ENCODE results near the gene ZNF462. TPM values are rescaled to one million over a fixed set of nuclear protein-coding genes. Genes with fewer than 3 reads are reported as not detected.

Gene ZNF462
- total RNA-seq, 1 donor from 2014 or later = 38.8 TPM

GRCh38 chr9:106953174-106953573 lies 90.2 kb downstream of the ZNF462 start:
- intact Hi-C loops (cut with DNase I) = no loop called here
- no peak for DNase-seq (ENCODE audit: low spot score)

GRCh38 chr9:106954558-106954957 lies 91.6 kb downstream of the ZNF462 start:
- intact Hi-C loops (cut with DNase I) = no loop called here
- DNase-seq (ENCODE audit: low spot score) = no peak

GRCh38 chr9:106954974-106955850 lies 92.2 kb downstream of the ZNF462 start:
- DNase-seq (ENCODE audit: low spot score) = no peak
- intact Hi-C loops (cut with DNase I) = no loop called here

- DNase-seq (ENCODE audit: low spot score) = no peak
- intact Hi-C loops (cut with DNase I) = no loop called here
Observed at GRCh38 chr9:106956971-106957370, 94.0 kb downstream of the ZNF462 start.

GRCh38 chr9:106958955-106959657 lies 96.1 kb downstream of the ZNF462 start:
- no peak for DNase-seq (ENCODE audit: low spot score)
- intact Hi-C loops (cut with DNase I) = loop anchor here (1.0 kb wide), 1 partner anchor 16 kb away; no protein-coding TSS in a partner anchor

- DNase-seq (ENCODE audit: low spot score) = no peak
- intact Hi-C loops (cut with DNase I) = loop anchor here (5.0 kb wide), 1 partner anchor 98 kb away; the partner anchor contains the start of gene ZNF462
Observed at GRCh38 chr9:106960258-106960657, 97.3 kb downstream of the ZNF462 start.

GRCh38 chr9:106961623-106962022 lies 98.7 kb downstream of the ZNF462 start:
- intact Hi-C loops (cut with DNase I) = loop anchor here (2.0 to 5.0 kb wide), 2 partner anchors 41 to 99 kb away; partner anchors contain the start of gene ZNF462
- DNase-seq (ENCODE audit: low spot score) = no peak

- no peak for DNase-seq (ENCODE audit: low spot score)
- intact Hi-C loops (cut with DNase I) = loop anchor here (2.0 to 5.0 kb wide), 2 partner anchors 41 to 100 kb away; partner anchors contain the start of gene ZNF462
Observed at GRCh38 chr9:106962122-106962521, 99.2 kb downstream of the ZNF462 start.

- DNase-seq (ENCODE audit: low spot score) = no peak
- intact Hi-C loops (cut with DNase I) = loop anchor here (2.0 to 5.0 kb wide), 2 partner anchors 42 to 100 kb away; partner anchors contain the start of gene ZNF462
Observed at GRCh38 chr9:106962615-106963363, 99.8 kb downstream of the ZNF462 start.

GRCh38 chr9:106963684-106964083 lies 100.7 kb downstream of the ZNF462 start:
- intact Hi-C loops (cut with DNase I) = loop anchor here (2.0 to 5.0 kb wide), 2 partner anchors 43 to 101 kb away; partner anchors contain the start of gene ZNF462

GRCh38 chr9:106964329-106964728 lies 101.4 kb downstream of the ZNF462 start:
- no peak for DNase-seq (ENCODE audit: low spot score)
- intact Hi-C loops (cut with DNase I) = loop anchor here (5.0 kb wide), 1 partner anchor 102 kb away; the partner anchor contains the start of gene ZNF462

More at GRCh38 chr9:106963684-106964083, 100.7 kb downstream of the ZNF462 start:
- no peak for DNase-seq (ENCODE audit: low spot score)

- intact Hi-C loops (cut with DNase I) = loop anchor here (5.0 kb wide), 1 partner anchor 103 kb away; the partner anchor contains the start of gene ZNF462
- no peak for DNase-seq (ENCODE audit: low spot score)
Observed at GRCh38 chr9:106964822-106965525, 102.0 kb downstream of the ZNF462 start.

- intact Hi-C loops (cut with DNase I) = no loop called here
- no peak for DNase-seq (ENCODE audit: low spot score)
Observed at GRCh38 chr9:106966481-106966880, 103.5 kb downstream of the ZNF462 start.

- intact Hi-C loops (cut with DNase I) = no loop called here
- DNase-seq (ENCODE audit: low spot score) = no peak
Observed at GRCh38 chr9:106969696-106970095, 106.7 kb downstream of the ZNF462 start.

- no peak for DNase-seq (ENCODE audit: low spot score)
- intact Hi-C loops (cut with DNase I) = no loop called here
Observed at GRCh38 chr9:106970219-106970975, 107.4 kb downstream of the ZNF462 start.

GRCh38 chr9:106970976-106971457 lies 108.1 kb downstream of the ZNF462 start:
- intact Hi-C loops (cut with DNase I) = no loop called here
- DNase-seq (ENCODE audit: low spot score) = no peak

GRCh38 chr9:106972082-106972481 lies 109.1 kb downstream of the ZNF462 start:
- DNase-seq (ENCODE audit: low spot score) = no peak
- intact Hi-C loops (cut with DNase I) = no loop called here

GRCh38 chr9:106974341-106974740 lies 111.4 kb downstream of the ZNF462 start:
- DNase-seq (ENCODE audit: low spot score) = no peak
- intact Hi-C loops (cut with DNase I) = no loop called here
